Nucleus accumbens (tissue), 56 donors: ENCODE results near the gene RNF146.
"Not testable (repeated sequence)": the region's sequence is repeated elsewhere in the genome, so short reads cannot be mapped to it uniquely, and the experiment has no call there.

Experiments used
- DNase-seq, 56 donors: peaks; one replicate each; lab custom pipeline; 2025; lab: John Stamatoyannopoulos, UW

The RNF146 gene

DNA sequence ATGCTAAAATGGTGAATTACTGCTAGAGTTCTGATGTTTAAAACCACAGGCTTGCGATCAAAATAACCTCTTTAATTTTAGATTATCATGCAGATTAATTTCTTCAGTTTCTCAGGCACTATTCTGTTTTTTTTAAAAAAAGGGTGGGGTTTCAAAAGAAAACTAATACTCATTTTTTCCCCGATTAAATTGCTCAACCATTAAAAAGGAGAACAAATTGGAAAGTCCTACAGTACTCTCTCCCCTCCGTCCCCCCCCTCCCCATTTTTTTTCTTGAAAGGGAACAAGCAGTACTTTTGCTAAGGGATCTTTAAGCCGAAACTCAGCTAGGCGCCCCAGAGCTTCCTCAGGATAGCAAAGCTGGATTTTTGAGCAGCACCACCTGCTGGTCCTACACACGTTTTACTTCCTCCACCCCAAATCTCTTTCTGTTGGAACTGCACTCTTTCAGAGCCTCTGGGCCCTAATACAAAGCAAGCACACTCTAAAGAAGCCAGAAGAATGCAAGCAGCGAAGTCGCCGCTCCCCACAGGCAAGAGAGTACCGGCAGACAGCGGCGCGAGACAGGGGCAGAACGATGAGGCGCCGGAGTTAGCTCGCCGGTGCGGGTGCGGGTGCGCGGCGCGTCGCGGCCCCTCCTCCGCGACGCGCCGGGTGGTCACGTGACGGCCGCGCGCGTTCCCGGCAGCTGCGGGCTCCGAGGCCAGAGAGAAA, at the start of gene RNF146:
Gene RNF146 (plus strand): TSS at position 687 of the 714 bp plus-strand sequence. CDS start 13,475 bp downstream, outside the sequence.
- peak in 55 of 56 donors; percentile 11 to 93 (median 82) for DNase-seq

DNA sequence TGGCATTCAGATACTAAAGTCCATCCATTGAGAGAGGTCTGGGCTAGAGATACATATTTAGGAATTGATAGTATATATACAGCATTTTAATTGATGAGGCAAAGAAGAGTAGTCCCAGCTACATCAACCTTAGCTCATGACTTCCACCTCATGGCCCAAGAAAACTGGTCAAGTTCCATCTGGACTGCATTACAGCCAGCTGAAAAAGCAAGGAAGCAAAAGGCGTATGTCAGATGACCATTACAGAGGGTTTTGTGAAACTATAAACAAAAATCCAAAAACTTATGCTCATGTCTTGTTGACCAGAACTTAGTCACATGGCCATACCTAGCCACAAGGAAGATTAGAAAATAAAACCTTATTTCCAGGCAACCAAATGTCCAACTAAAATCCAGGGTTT, 46.8 kb upstream of the RNF146 start:
- DNase-seq, result no peak

DNA sequence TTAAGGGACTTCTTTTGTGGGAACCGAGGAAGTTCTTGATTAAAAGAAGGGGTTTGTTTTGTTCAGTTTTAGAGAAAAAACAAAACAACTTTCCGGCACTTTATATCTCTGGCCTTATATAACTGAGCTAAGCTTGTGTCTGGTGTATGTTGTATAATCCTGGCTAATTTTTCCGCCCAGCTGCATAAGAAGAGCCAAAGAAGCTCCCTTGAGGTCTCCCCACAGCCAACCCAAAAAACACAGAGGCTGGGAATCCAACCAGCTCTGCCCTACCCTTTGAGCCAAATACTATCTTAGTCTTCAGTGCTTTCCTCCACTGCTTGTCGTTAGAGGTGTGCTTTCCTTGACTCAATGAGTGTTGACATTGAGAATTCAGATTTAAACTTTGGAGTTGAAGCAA, 45.5 kb upstream of the RNF146 start:
- DNase-seq, result no peak

DNA sequence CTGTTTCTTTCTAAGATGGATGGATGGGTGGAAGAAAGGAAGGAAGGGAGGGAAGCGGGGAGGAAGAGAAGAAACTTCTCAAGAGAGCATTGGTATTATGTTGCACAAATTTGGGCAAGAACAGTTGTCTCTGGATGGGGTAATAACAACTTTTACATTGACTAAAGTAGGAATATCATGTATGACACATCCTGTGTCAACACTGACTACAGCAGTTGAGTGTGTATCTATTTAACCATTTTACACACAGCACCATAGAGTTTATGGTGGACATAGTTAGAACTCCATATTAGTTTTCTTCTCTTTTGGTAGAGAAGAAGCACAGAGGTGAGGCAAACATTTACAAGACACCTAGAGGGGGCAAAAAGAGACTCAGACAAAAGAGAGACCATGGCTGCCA, 44.2 kb upstream of the RNF146 start:
- no peak for DNase-seq

GRCh38 chr6:127225497-127225896, 41.2 kb upstream of the RNF146 start:
- no peak for DNase-seq

GRCh38 chr6:127233819-127234218, 32.8 kb upstream of the RNF146 start:
- DNase-seq, result not testable (repeated sequence)

DNA sequence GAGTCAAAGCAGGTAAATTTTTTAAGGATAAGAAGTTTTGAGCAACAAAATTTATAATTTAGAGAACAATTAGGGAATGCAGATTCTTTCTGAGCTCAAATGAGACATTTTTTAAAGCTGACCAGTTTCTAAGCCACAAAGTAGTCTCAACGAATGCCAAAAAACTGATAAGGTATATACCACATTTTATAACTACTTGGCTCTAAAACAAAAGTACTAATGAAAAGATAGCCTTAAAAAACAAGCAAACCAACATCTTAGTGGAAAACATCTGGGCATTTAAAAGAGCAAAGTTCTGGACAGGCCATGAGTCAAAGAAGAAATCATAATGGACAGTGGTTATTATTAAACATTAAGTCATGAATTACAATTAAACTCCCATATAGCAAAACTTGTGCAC, 23.2 kb upstream of the RNF146 start:
- DNase-seq, result no peak

- DNase-seq, result no peak
These were observed 19.3 kb upstream of the RNF146 start for GRCh38 chr6:127247114-127248096.

- DNase-seq, result no peak
These were observed 17.0 kb upstream of the RNF146 start for GRCh38 chr6:127249621-127250020.

DNA sequence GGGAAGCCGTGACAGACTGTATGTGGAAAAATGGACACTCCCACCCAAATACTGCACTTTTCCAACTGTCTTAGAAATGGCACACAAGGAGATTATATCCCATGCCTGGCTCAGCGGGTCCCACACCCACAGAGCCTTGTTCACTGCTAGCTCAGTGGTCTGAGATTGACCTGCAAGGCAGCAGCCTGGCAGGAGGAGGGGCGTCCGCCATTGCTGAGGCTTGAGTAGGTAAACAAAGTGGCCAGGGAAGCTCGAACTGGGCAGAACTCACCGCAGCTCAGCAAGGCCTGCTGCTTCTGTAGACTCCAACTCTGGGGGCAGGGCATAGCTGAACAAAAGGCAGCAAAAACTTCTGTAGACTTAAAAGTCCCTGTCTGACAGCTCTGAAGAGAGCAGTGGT, 11.4 kb upstream of the RNF146 start:
- no peak for DNase-seq

DNA sequence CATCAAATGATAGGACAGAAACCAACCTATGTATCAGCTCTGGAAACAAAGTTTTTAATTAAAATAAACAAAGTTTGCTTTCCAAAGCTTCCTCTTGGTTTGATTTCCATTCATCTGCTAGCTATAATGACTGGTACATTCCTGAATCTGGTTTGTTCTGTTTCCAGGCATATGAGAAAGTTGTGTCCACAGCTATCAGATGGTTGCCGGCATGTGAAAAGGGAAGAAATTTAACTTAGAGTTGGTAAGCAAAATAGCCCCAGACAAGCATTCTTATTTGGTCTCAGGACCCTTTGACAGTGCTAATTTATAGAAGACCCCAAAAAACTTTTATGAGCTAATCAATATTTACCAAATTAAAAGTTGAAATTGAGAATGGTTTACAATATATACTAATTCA, 3.8 kb upstream of the RNF146 start:
- DNase-seq, result no peak

GRCh38 chr6:127263481-127263880, 3.2 kb upstream of the RNF146 start:
- DNase-seq, result no peak

DNA sequence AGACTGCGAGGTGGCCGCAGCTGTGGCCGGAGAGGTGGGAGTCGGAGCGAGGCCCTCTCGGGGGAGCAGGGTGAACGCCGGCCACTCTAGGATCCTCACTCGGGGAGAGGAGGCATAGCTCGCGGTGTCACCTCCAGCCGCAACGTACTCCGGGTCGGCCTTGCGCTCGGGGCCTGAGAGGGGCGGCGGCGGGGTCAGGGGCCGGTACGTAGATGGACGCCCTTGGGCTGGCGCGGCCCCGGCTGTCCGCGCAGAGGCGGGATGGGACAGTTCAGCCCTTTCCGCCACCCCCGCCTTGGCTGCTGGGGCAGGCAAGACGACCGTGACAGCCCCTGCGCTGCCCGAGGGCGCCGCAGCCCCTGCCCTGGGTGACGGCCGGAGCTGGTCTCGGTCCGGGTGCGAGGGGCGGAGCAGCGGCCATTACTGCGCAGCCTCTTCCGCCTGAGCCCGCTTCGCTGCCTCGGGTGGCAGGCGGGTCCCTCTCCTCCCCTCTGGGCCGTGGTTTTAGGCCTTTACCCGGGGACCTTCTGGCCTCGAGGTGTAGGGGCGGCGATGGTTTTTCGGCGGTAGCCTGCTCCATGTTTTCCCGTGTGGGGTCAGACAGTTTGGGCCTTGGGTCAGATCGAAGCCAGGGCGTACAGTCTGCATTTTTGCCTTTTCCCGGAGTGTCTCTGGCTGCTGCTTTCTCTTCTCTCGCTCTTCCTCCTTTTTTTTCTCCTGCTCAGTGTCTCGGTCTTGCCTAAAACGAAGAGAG, 405 bp downstream of the RNF146 start:
- DNase-seq, result peak in 46 of 56 donors; percentile 12 to 93 (median 74)

GRCh38 chr6:127267646-127268625, 1.3 kb downstream of the RNF146 start:
- peak in 1 of 56 donors; percentile 46 for DNase-seq

- no peak for DNase-seq
These were observed 5.9 kb downstream of the RNF146 start for GRCh38 chr6:127272576-127272975.

- no peak for DNase-seq
These were observed 6.8 kb downstream of the RNF146 start for GRCh38 chr6:127273499-127273898.

GRCh38 chr6:127276331-127276730, 9.7 kb downstream of the RNF146 start:
- DNase-seq, result no peak

GRCh38 chr6:127277878-127278843, 11.5 kb downstream of the RNF146 start:
- no peak for DNase-seq
